ENCODE measurements around the gene ADCY1.

DNA sequence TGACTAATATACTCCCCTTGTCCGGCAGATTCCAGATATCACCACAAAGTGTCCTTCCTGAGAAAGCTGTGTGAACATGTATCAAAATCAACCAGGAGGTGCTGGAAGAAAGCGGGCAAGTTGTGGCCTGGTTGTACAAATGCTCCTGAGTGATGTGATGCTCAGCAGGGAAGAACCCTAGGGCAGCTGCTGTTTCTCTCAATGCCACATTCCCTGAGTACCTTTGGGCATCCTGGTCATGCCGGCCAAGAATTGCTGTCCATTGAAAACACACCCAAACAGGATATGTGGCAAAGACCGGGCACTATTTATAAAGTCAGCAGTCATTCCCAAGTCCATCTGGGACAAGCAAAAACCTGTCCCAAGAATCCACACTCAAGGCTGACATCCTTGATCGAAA is 7.8 kb upstream of the ADCY1 start:
- TF ChIP-seq GATA2 (IDR thresholded peaks at IDR 0.05; ENCODE audit: low read depth, low read length): no peak
- TF ChIP-seq GATA3 (IDR thresholded peaks at IDR 0.05; ENCODE audit: low read depth, low read length): no peak
